GM23248 (cell line): ENCODE measurements around the gene AASDH. TPM values are rescaled to one million over a fixed set of nuclear protein-coding genes. Genes with fewer than 3 reads are reported as not detected.
A peak's percentile ranks its signal among the peaks of the same experiment; 100 is the strongest.

Source experiments
- DNase-seq: peaks from one replicate; pipeline ENCODE4 v3.0.0-alpha.2; 2015
- H2AFZ ChIP-seq: fragments of 200-600 bp; sonication (generic); 2 replicates; pipeline ENCODE4 v1.6.1; 2016; ENCODE audit warnings: antibody characterized with exemption
- H3F3A ChIP-seq: fragments of 200-600 bp; sonication (generic); 2 replicates; pipeline ENCODE4 v1.6.1; 2016; ENCODE audit warnings: mild to moderate bottlenecking, antibody characterized with exemption, mixed run types; ENCODE audit not compliant: insufficient read depth
- H3K27ac ChIP-seq: fragments of 200-600 bp; sonication (generic); 2 replicates; pipeline ENCODE4 v1.5.1; 2016; ENCODE audit warnings: mild to moderate bottlenecking
- H3K27me3 ChIP-seq: fragments of 200-600 bp; sonication (generic); replicated peaks from 2 replicates; pipeline ENCODE4 v1.6.1; 2016; ENCODE audit warnings: mild to moderate bottlenecking; ENCODE audit not compliant: insufficient read depth
- H3K36me3 ChIP-seq: fragments of 200-600 bp; sonication (generic); 2 replicates; pipeline ENCODE4 v1.6.1; 2016; ENCODE audit warnings: low read depth, mild to moderate bottlenecking
- H3K4me1 ChIP-seq: fragments of 200-600 bp; sonication (generic); 2 replicates; pipeline ENCODE4 v1.6.1; 2016; ENCODE audit warnings: mild to moderate bottlenecking; ENCODE audit not compliant: insufficient read depth
- H3K4me2 ChIP-seq: fragments of 200-600 bp; sonication (generic); one replicate; pipeline ENCODE4 v1.6.1; 2016; ENCODE audit warnings: mild to moderate bottlenecking; ENCODE audit not compliant: unreplicated experiment
- H3K4me3 ChIP-seq: fragments of 200-600 bp; sonication (generic); 2 replicates; pipeline ENCODE4 v1.5.1; 2016; ENCODE audit warnings: mild to moderate bottlenecking
- H3K79me2 ChIP-seq: fragments of 200-600 bp; sonication (generic); 2 replicates; pipeline ENCODE4 v1.6.1; 2016; ENCODE audit warnings: mild to moderate bottlenecking; ENCODE audit not compliant: insufficient read depth
- H3K9ac ChIP-seq: fragments of 200-600 bp; sonication (generic); 2 replicates; pipeline ENCODE4 v1.6.1; 2016; ENCODE audit warnings: mild to moderate bottlenecking
- H3K9me2 ChIP-seq: fragments of 200-600 bp; sonication (generic); 2 replicates; pipeline ENCODE4 v1.6.1; 2016; ENCODE audit warnings: mixed run types, mild to moderate bottlenecking, moderate library complexity; ENCODE audit not compliant: insufficient read depth
- H3K9me3 ChIP-seq: fragments of 200-600 bp; sonication (generic); one replicate; pipeline ENCODE4 v1.6.1; 2017; ENCODE audit warnings: low read depth
- H4K20me1 ChIP-seq: fragments of 200-600 bp; sonication (generic); 2 replicates; pipeline ENCODE4 v1.6.0; 2016; ENCODE audit not compliant: insufficient read depth
- EZH2 ChIP-seq: fragments of 200-600 bp; sonication (generic); IDR thresholded peaks from 2 replicates; pipeline ENCODE4 v1.6.1; 2018; ENCODE audit warnings: antibody characterized with exemption, mild to moderate bottlenecking; ENCODE audit not compliant: insufficient read depth, poor library complexity, severe bottlenecking
- EZH2phosphoT487 ChIP-seq: fragments of 200-600 bp; sonication (generic); IDR thresholded peaks from 2 replicates; pipeline ENCODE4 v1.6.1; 2018; ENCODE audit warnings: antibody characterized with exemption, moderate library complexity, mild to moderate bottlenecking, low read depth; ENCODE audit not compliant: insufficient read depth
- WGBS, 2 experiments: methylation state at CpG; one replicate each; pipeline ENCODE4 v1.1.6; 2015 to 2017; ENCODE audit warnings: low lambda C conversion rate in 2 of 2, low coverage in 1 of 2; ENCODE audit errors: missing lambda C conversion rate in 2 of 2; 5-methylcytosine and 5-hydroxymethylcytosine counted together
- in situ Hi-C: fragments of 300-500 bp; cut with MboI; formaldehyde crosslinking; loops from 2 replicates; pipeline ENCODE4 v1.15.0; 2020
- polyA plus RNA-seq: library from polyadenylated mRNA; unstranded; fragments of >200 nt; fragmentation: Nextera tagmentation; extraction: Ambion mirVana; gene quantifications from 2 replicates; pipeline ENCODE4 v1.2.1, GENCODE V29; 2016
- total RNA-seq: library from RNA; depleted of rRNA; stranded (reverse); fragments of >200 nt; shearing (Covaris generic); gene quantifications from 2 replicates; pipeline ENCODE4 v1.2.3, GENCODE V29; 2014

Gene AASDH
- total and polyA plus RNA-seq, 2 experiments from 2014 or later, result 11.5 to 16.5 TPM

DNA sequence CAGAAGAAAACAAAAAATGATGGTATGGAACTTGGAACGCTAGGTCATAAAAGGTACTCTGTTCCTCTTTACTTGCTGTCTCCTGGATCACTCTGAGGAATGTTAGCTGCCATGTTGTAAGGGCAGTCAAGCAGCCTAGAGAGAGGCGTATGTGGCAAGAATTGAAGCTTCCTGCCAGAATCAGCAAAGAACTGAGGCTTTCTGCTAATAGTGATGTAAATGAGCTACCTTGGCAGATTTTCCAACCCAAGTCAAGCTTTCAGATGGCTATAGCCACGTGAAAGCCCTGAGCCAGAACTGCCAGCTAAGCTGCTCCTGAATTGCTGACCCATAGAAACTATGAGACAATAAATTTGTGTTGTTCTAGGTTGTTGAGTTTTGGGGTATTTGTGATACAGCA lies 38.7 kb downstream of the AASDH start:
- Histone ChIP-seq H3K9me2 (no peaks in the 10 kb centered on the region), H3K79me2 (no peaks in the 10 kb centered on the region), H2AFZ (no peak overlapping the region), H3F3A (no peaks in the 10 kb centered on the region), H3K9ac (no peak overlapping the region), H3K27ac (no peak overlapping the region), H4K20me1 (no peaks in the 10 kb centered on the region), H3K9me3 (no peaks in the 10 kb centered on the region), H3K27me3 (no peaks in the 10 kb centered on the region), H3K4me1 (no peaks in the 10 kb centered on the region), H3K4me3 (no peak overlapping the region), H3K4me2 (no peak overlapping the region), H3K36me3 (0 out of 2 replicates have a peak, but pooled peaks cover 8% of the 10 kb centered on the region)
- no peak for DNase-seq
- in situ Hi-C loops, result no loop called here
- TF ChIP-seq EZH2 (no peak), EZH2phosphoT487 (no peak)
- 83 to 85% methylated on average over 3 of the region's 3 CpGs for WGBS, 2 experiments

- H3F3A ChIP-seq, result no peaks in the 10 kb centered on the region
- no peaks in the 10 kb centered on the region for H3K9me3 ChIP-seq
- 64 to 71% methylated on average over 4 of the region's 4 CpGs for WGBS, 2 experiments
- H3K27me3 ChIP-seq, result no peaks in the 10 kb centered on the region
- TF ChIP-seq EZH2 (no peak), EZH2phosphoT487 (no peak)
- no peak overlapping the region for H3K9ac ChIP-seq
- no peaks in the 10 kb centered on the region for H3K9me2 ChIP-seq
- no peaks in the 10 kb centered on the region for H4K20me1 ChIP-seq
- H3K4me3 ChIP-seq, result no peak overlapping the region
- 0 out of 2 replicates have a peak, but pooled peaks cover 8% of the 10 kb centered on the region for H3K36me3 ChIP-seq
- no peaks in the 10 kb centered on the region for H3K79me2 ChIP-seq
- H2AFZ ChIP-seq, result no peak overlapping the region
- H3K27ac ChIP-seq, result no peak overlapping the region
- no peaks in the 10 kb centered on the region for H3K4me1 ChIP-seq
- no peak overlapping the region for H3K4me2 ChIP-seq
- DNase-seq, result peak; percentile 16
- in situ Hi-C loops, result no loop called here
Measured at GRCh38 chr4:56345458-56345857, 41.8 kb downstream of the AASDH start.

GRCh38 chr4:56342746-56343145 lies 44.5 kb downstream of the AASDH start:
- Histone ChIP-seq H3K79me2 (no peaks in the 10 kb centered on the region), H3K9me3 (no peaks in the 10 kb centered on the region), H3K4me2 (no peak overlapping the region), H3K4me1 (no peaks in the 10 kb centered on the region), H3F3A (no peaks in the 10 kb centered on the region), H2AFZ (no peak overlapping the region), H4K20me1 (no peaks in the 10 kb centered on the region), H3K27ac (no peak overlapping the region), H3K4me3 (no peak overlapping the region), H3K36me3 (no peaks in the 10 kb centered on the region), H3K27me3 (no peaks in the 10 kb centered on the region), H3K9me2 (no peaks in the 10 kb centered on the region), H3K9ac (no peak overlapping the region)
- WGBS, 2 experiments, result 28 to 45% methylated on average over 1 of the region's 1 CpG
- DNase-seq, result no peak
- TF ChIP-seq EZH2 (no peak), EZH2phosphoT487 (no peak)
- in situ Hi-C loops, result no loop called here

DNA sequence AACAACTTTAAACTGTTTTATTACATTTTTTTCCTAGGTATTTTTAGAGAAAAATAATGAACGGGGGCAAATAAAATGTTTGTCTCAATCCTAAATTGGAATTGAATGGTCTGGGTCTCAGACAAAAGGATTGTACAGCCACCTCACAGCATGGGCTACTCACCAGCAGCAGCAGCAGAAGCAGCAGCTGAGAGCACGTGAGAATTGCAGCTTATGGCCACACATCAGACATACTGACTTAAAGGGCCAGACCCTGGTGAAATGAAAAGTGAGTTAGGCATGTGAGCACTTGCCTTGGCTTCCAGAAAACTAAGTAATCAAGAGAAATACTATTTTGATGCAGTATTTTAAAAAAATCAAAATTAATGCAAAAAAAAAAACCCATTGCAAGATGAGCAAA lies 56.6 kb downstream of the AASDH start:
- in situ Hi-C loops, result no loop called here
- no peaks in the 10 kb centered on the region for H3K9me3 ChIP-seq
- H3K4me2 ChIP-seq, result no peak overlapping the region
- TF ChIP-seq EZH2 (no peak), EZH2phosphoT487 (no peak)
- no peaks in the 10 kb centered on the region for H3K4me1 ChIP-seq
- WGBS, 2 experiments, result 54 to 63% methylated on average over 2 of the region's 2 CpGs
- DNase-seq, result no peak
- H3K4me3 ChIP-seq, result no peak overlapping the region
- no peaks in the 10 kb centered on the region for H3K27me3 ChIP-seq
- H3K79me2 ChIP-seq, result no peaks in the 10 kb centered on the region
- no peaks in the 10 kb centered on the region for H3K9me2 ChIP-seq
- H4K20me1 ChIP-seq, result no peaks in the 10 kb centered on the region
- no peaks in the 10 kb centered on the region for H3F3A ChIP-seq
- H3K27ac ChIP-seq, result no peak overlapping the region
- H3K36me3 ChIP-seq, result no peaks in the 10 kb centered on the region
- no peak overlapping the region for H3K9ac ChIP-seq
- no peak overlapping the region for H2AFZ ChIP-seq

DNA sequence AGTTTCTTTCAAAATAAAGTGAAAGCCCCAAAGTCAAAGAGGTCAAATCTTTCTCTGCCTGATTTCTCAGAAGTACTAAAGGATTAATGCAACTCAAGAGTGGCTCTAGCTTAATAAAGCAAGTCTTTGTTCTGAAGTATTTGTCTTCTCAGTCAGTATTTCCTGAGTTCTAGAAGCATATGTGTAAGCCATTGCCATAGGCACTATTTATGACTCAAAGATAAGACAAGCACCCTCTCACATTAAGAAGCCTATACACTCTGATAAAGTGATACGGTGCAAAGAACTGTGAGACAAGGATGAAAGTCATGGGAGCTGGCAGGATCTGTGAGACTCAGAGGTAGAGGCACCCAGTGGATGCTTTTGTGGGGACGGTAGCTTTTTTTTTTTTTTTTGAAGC lies 60.9 kb downstream of the AASDH start:
- H3K27me3 ChIP-seq, result 0 out of 2 replicates have a peak, but pooled peaks cover 3% of the 10 kb centered on the region
- WGBS, 2 experiments, result 82 to 86% methylated on average over 2 of the region's 2 CpGs
- no peak overlapping the region for H3K27ac ChIP-seq
- no peak overlapping the region for H2AFZ ChIP-seq
- H3K9me2 ChIP-seq, result no peaks in the 10 kb centered on the region
- in situ Hi-C loops, result no loop called here
- TF ChIP-seq EZH2 (no peak), EZH2phosphoT487 (no peak)
- no peak overlapping the region for H3K9ac ChIP-seq
- H3K4me1 ChIP-seq, result 0 out of 2 replicates have a peak, but pooled peaks cover 1% of the 10 kb centered on the region
- H3K36me3 ChIP-seq, result no peaks in the 10 kb centered on the region
- H3K79me2 ChIP-seq, result no peaks in the 10 kb centered on the region
- no peak overlapping the region for H3K4me3 ChIP-seq
- H3F3A ChIP-seq, result no peaks in the 10 kb centered on the region
- H3K9me3 ChIP-seq, result no peaks in the 10 kb centered on the region
- no peaks in the 10 kb centered on the region for H4K20me1 ChIP-seq
- no peak overlapping the region for H3K4me2 ChIP-seq
- DNase-seq, result no peak
